Measurements from ENCODE around the gene DCST2. TPM values are rescaled to one million over a fixed set of nuclear protein-coding genes. Genes with fewer than 3 reads are reported as not detected.

DCST2 gene
- total and polyA plus RNA-seq, 7 donors, result 0.04 to 0.56 (median 0.19) TPM; not detected in 2

DNA sequence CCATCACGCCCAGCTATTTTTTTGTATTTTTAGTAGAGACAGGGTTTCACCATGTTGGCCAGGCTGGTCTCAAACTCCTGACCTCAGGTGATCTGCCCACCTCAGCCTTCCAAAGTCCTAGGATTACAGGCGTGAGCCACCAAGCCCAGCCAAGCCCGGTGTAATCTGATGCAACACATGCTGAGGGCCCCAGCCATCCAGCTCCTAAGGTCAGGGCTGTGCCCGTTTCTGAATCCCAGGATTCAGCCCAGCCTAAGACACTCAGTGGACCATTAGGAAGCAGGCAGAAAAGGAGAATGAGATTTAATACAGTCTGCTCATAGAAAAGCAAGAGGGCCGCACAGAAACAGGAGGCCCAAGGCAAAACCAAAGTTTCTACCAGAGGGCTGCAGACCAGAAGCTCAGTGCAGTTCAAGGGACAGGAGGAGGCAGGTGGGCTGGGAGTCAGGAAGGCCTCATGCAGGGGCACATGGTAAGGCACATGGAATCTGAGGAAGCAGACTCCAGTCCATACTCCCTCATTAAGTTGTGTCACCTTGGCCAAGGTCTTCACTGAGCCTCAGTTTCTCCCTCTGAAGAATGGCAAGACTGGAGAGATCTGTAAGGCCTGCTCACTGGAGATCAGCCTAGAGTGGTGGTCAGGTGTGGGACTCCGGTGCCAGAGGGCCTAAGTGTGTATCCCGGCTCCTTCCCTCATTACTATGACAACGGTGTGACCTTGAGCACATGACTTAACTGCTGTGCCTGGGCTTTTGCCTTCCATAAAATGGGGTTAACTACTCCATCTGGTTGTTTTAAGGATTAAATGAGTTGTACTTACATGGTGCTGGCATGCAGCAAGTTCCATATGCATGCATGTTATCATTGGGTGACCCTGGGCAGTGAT, 15.1 kb upstream of the DCST2 start:
- H3K36me3 ChIP-seq (ENCODE audit: insufficient read depth in 1 of 2, low read depth in 1 of 2), result peaks cover 0 to 8% of the 10 kb centered on the region in 2 donors
- DNase-seq (no peak), ATAC-seq (no peak)
- no peaks in the 10 kb centered on the region for H3K27me3 ChIP-seq (ENCODE audit: insufficient read depth in 3 of 3, low read length in 2 of 3)
- peaks cover 31% of the 10 kb centered on the region for H3K4me1 ChIP-seq
- H3K9me3 ChIP-seq, result no peaks in the 10 kb centered on the region
- no peak overlapping the region for H3K4me3 ChIP-seq
- WGBS, 3 donors, result 58 to 69% (median 63%) methylated on average over 8 of the region's 8 CpGs
- H3K27ac ChIP-seq, result no peak overlapping the region
- no peak for TF ChIP-seq CTCF (IDR thresholded peaks at IDR 0.05)
- intact Hi-C loops (cut with DNase I), result no loop called here

DNA sequence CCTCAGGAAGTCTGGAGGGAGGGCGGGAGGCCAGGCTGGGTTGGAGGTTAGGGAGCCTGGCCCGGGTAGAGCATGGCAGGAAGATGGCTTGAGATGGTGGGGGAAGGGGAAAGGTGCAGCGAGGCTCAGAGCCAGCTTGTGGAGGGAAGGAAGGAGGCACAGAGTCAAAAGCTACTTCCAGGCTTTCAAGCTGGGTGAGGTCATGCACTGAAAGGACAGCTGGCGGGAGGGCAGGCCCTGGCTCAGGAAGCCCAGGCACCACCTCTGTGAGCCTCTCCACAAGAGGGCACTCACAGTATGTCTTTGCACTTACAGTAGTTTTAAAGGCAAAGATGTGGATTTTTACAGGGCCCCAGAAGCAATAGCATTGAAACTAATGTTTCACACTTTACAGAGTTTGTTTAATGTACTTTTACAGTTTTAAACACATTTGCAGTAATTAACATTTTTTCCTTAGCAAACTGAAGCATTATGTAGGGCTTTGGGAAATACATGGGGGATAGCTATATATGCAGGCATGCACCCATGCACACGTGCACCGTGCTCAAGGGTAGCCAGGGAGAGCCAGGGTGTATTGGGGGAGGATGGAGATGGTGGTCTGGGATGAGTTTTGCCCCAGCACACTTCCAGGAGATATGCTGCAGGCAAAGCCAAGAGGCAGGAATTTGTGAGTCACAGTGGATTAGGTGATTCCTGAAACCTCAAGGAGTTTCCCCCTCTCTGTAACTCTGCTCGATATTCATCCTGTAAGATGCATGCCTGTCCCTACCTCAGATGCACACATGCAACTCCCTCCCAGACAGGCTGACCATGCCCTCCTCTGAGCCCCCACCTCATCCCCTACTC, 11.5 kb upstream of the DCST2 start:
- peak overlapping the region; percentile 34 for H3K27ac ChIP-seq
- H3K27me3 ChIP-seq (ENCODE audit: insufficient read depth in 3 of 3, low read length in 2 of 3), result no peaks in the 10 kb centered on the region
- TF ChIP-seq CTCF (IDR thresholded peaks at IDR 0.05), result peak; percentile 84
- H3K9me3 ChIP-seq, result no peaks in the 10 kb centered on the region
- ATAC-seq (peak; percentile 95 to 98 (median 97)), DNase-seq (peak; percentile 80 to 92)
- intact Hi-C loops (cut with DNase I), result loop anchor here (1.0 to 5.0 kb wide), 4 partner anchors 16 to 39 kb away; no protein-coding TSS in a partner anchor
- no peak overlapping the region for H3K4me3 ChIP-seq
- peaks cover 27% of the 10 kb centered on the region for H3K4me1 ChIP-seq
- WGBS, 3 donors, result 30 to 34% (median 31%) methylated on average over 7 of the region's 7 CpGs
- H3K36me3 ChIP-seq (ENCODE audit: insufficient read depth in 1 of 2, low read depth in 1 of 2), result no peaks in the 10 kb centered on the region

GRCh38 chr1:155044365-155044764, 10.8 kb upstream of the DCST2 start:
- H3K36me3 ChIP-seq (ENCODE audit: insufficient read depth in 1 of 2, low read depth in 1 of 2), result no peaks in the 10 kb centered on the region
- no peaks in the 10 kb centered on the region for H3K27me3 ChIP-seq (ENCODE audit: insufficient read depth in 3 of 3, low read length in 2 of 3)
- H3K4me1 ChIP-seq, result peaks cover 20% of the 10 kb centered on the region
- intact Hi-C loops (cut with DNase I), result loop anchor here (2.0 to 5.0 kb wide), 2 partner anchors 36 to 38 kb away; no protein-coding TSS in a partner anchor
- no peak for TF ChIP-seq CTCF (IDR thresholded peaks at IDR 0.05)
- peak overlapping the region; percentile 34 for H3K27ac ChIP-seq
- DNase-seq, result no peak
- no peaks in the 10 kb centered on the region for H3K9me3 ChIP-seq
- H3K4me3 ChIP-seq, result no peak overlapping the region
- ATAC-seq, result no peak
- WGBS, 3 donors, result 82 to 91% (median 84%) methylated on average over 6 of the region's 6 CpGs

GRCh38 chr1:155043793-155044192, 10.2 kb upstream of the DCST2 start:
- WGBS, 3 donors, result 69 to 81% (median 73%) methylated on average over 3 of the region's 3 CpGs
- Histone ChIP-seq H3K27ac (no peak overlapping the region), H3K27me3 (ENCODE audit: insufficient read depth in 3 of 3, low read length in 2 of 3) (no peaks in the 10 kb centered on the region), H3K4me3 (no peak overlapping the region), H3K36me3 (ENCODE audit: insufficient read depth in 1 of 2, low read depth in 1 of 2) (no peaks in the 10 kb centered on the region), H3K9me3 (no peaks in the 10 kb centered on the region), H3K4me1 (peaks cover 14% of the 10 kb centered on the region)
- ATAC-seq (no peak), DNase-seq (no peak)
- no peak for TF ChIP-seq CTCF (IDR thresholded peaks at IDR 0.05)
- intact Hi-C loops (cut with DNase I), result loop anchor here (2.0 to 5.0 kb wide), 2 partner anchors 35 to 39 kb away; no protein-coding TSS in a partner anchor

Data from psoas muscle (tissue), 8 donors.